T-helper 2 cell treated with Interferon-gamma antibody and Interleukin-4, amounts not matched to agents 5 μg/mL and 100 μg/mL, for 36 hours (primary cell): ENCODE data around the gene YY1AP1.
"Not testable (repeated sequence)": the region's sequence is repeated elsewhere in the genome, so short reads cannot be mapped to it uniquely, and the experiment has no call there.

Source experiments
- DNase-seq: peaks from one replicate; pipeline ENCODE4 v3.0.0; 2021; ENCODE audit warnings: low spot score
- H3K27ac Mint-ChIP-seq: one replicate; pipeline ENCODE4 v1.8.0; 2021; ENCODE audit warnings: mild to moderate bottlenecking, mixed read lengths
- H3K27me3 Mint-ChIP-seq: one replicate; pipeline ENCODE4 v1.8.0; 2021; ENCODE audit warnings: low read depth, mixed read lengths
- H3K36me3 Mint-ChIP-seq: one replicate; pipeline ENCODE4 v1.8.0; 2021; ENCODE audit warnings: low read depth, mixed read lengths
- H3K4me1 Mint-ChIP-seq: one replicate; pipeline ENCODE4 v1.8.0; 2021; ENCODE audit warnings: low read depth, mixed read lengths
- H3K4me3 Mint-ChIP-seq: one replicate; pipeline ENCODE4 v1.8.0; 2022; ENCODE audit warnings: mild to moderate bottlenecking, moderate library complexity, mixed read lengths
- H3K9me3 Mint-ChIP-seq: one replicate; pipeline ENCODE4 v1.8.0; 2021; ENCODE audit warnings: mixed read lengths

YY1AP1 gene, protein sequence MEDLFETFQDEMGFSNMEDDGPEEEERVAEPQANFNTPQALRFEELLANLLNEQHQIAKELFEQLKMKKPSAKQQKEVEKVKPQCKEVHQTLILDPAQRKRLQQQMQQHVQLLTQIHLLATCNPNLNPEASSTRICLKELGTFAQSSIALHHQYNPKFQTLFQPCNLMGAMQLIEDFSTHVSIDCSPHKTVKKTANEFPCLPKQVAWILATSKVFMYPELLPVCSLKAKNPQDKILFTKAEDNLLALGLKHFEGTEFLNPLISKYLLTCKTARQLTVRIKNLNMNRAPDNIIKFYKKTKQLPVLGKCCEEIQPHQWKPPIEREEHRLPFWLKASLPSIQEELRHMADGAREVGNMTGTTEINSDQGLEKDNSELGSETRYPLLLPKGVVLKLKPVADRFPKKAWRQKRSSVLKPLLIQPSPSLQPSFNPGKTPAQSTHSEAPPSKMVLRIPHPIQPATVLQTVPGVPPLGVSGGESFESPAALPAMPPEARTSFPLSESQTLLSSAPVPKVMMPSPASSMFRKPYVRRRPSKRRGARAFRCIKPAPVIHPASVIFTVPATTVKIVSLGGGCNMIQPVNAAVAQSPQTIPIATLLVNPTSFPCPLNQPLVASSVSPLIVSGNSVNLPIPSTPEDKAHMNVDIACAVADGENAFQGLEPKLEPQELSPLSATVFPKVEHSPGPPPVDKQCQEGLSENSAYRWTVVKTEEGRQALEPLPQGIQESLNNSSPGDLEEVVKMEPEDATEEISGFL

GRCh38 chr1:155688324-155689080, at the start of gene YY1AP1:
Gene YY1AP1 (minus strand): TSS chr1:155688774. CDS start chr1:155680436, 8,338 bp downstream.
- Mint-ChIP-seq H3K36me3 (peaks cover 51% of the 10 kb centered on the region), H3K27ac (peak within 1 kb of the TSS; percentile 98), H3K4me3 (peak within 1 kb of the TSS; percentile 98), H3K9me3 (peaks cover 10% of the 10 kb centered on the region), H3K27me3 (no peaks in the 10 kb centered on the region), H3K4me1 (peaks cover 48% of the 10 kb centered on the region)
- DNase-seq: peak; percentile 90

- H3K4me3 Mint-ChIP-seq: no peak overlapping the region
- no peak overlapping the region for H3K27ac Mint-ChIP-seq
- H3K4me1 Mint-ChIP-seq: no peaks in the 10 kb centered on the region
- DNase-seq: peak; percentile 8
- H3K9me3 Mint-ChIP-seq: no peaks in the 10 kb centered on the region
- H3K36me3 Mint-ChIP-seq: peaks cover 31% of the 10 kb centered on the region
- no peaks in the 10 kb centered on the region for H3K27me3 Mint-ChIP-seq
Measured at GRCh38 chr1:155729031-155729898, 40.7 kb upstream of the YY1AP1 start.

- H3K9me3 Mint-ChIP-seq: no peaks in the 10 kb centered on the region
- peaks cover 14% of the 10 kb centered on the region for H3K36me3 Mint-ChIP-seq
- no peak overlapping the region for H3K27ac Mint-ChIP-seq
- H3K4me3 Mint-ChIP-seq: no peak overlapping the region
- no peaks in the 10 kb centered on the region for H3K27me3 Mint-ChIP-seq
- H3K4me1 Mint-ChIP-seq: no peaks in the 10 kb centered on the region
- DNase-seq: no peak
Measured at GRCh38 chr1:155725142-155725541, 36.6 kb upstream of the YY1AP1 start.

DNA sequence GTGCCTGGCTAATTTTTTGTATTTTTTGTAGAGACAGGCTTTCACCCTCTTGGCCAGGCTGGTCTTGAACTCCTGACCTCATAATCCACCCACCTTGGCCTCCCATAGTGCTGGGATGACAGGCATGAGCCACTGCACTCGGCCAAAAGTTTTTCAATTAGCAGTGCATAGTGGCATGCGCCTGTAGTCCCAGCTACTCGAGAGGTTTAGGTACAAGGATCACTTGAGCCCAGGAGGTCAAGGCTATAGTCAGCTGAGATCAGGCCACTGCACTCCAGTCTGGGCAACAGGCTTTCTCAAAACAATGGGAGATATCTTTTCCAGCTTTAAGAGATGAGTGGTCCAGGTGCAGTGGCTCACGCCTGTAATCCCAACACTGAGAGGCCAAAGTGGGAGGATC, 31.1 kb upstream of the YY1AP1 start:
- Mint-ChIP-seq H3K27me3 (no peaks in the 10 kb centered on the region), H3K9me3 (no peaks in the 10 kb centered on the region), H3K4me3 (no peak overlapping the region), H3K27ac (no peak overlapping the region), H3K4me1 (peaks cover 13% of the 10 kb centered on the region), H3K36me3 (peaks cover 23% of the 10 kb centered on the region)
- DNase-seq: no peak

GRCh38 chr1:155718524-155719115, 30.0 kb upstream of the YY1AP1 start:
- peaks cover 15% of the 10 kb centered on the region for H3K4me1 Mint-ChIP-seq
- H3K27ac Mint-ChIP-seq: not testable (repeated sequence)

DNA sequence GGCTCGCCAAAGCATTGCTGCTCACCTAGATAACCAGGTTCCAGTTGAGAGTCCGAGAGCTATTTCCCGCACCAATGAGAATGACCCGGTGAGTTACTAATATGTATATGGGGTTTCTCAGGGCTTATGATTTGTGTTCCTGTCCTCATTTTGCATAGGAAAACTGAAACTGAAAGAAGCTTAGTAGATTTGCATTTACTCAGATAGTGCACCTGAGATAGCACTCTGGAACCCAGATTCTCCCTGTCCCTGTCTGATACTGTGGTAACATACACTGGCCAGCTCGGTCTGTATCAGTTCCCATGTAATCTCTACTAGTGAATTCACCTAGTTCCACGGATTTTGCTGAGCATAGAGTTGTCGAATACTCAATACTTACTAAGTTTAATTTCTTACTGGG, 28.5 kb upstream of the YY1AP1 start:
- no peak for DNase-seq
- H3K4me1 Mint-ChIP-seq: peaks cover 18% of the 10 kb centered on the region
- H3K9me3 Mint-ChIP-seq: no peaks in the 10 kb centered on the region
- H3K36me3 Mint-ChIP-seq: peaks cover 36% of the 10 kb centered on the region
- H3K27ac Mint-ChIP-seq: peak overlapping the region; percentile 41
- no peaks in the 10 kb centered on the region for H3K27me3 Mint-ChIP-seq
- no peak overlapping the region for H3K4me3 Mint-ChIP-seq

More at GRCh38 chr1:155718524-155719115, 30.0 kb upstream of the YY1AP1 start:
- not testable (repeated sequence) for H3K27me3 Mint-ChIP-seq, H3K4me3 Mint-ChIP-seq, DNase-seq, H3K9me3 Mint-ChIP-seq
- peaks cover 26% of the 10 kb centered on the region for H3K36me3 Mint-ChIP-seq

DNA sequence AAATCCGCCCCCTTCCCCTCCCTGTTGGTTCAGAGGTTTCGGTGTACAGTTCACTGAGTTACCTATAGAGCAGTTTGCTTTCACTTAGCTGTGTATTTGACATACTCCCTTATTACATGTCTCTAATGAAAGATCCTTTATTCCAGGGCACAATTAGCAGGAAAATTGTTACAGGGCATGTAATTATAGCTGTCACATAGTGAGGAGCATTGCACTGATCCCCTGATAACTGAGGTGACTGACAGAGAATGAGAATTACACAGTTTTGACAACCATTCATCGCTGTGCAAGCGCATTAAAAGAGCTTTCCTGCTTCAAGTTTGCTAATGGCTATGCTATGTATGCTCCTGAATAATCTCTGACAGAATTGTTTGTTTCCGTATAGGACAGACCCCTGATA, 27.2 kb upstream of the YY1AP1 start:
- Mint-ChIP-seq H3K4me3 (no peak overlapping the region), H3K27ac (peak overlapping the region; percentile 50), H3K9me3 (no peaks in the 10 kb centered on the region), H3K36me3 (peaks cover 38% of the 10 kb centered on the region), H3K27me3 (no peaks in the 10 kb centered on the region), H3K4me1 (peaks cover 19% of the 10 kb centered on the region)
- DNase-seq: no peak

GRCh38 chr1:155715056-155715455, 26.5 kb upstream of the YY1AP1 start:
- peaks cover 19% of the 10 kb centered on the region for H3K4me1 Mint-ChIP-seq
- not testable (repeated sequence) for H3K4me3 Mint-ChIP-seq, H3K9me3 Mint-ChIP-seq, DNase-seq, H3K27me3 Mint-ChIP-seq, H3K27ac Mint-ChIP-seq
- peaks cover 39% of the 10 kb centered on the region for H3K36me3 Mint-ChIP-seq

GRCh38 chr1:155713075-155713474, 24.5 kb upstream of the YY1AP1 start:
- Mint-ChIP-seq H3K27ac (no peak overlapping the region), H3K4me3 (no peak overlapping the region), H3K36me3 (peaks cover 41% of the 10 kb centered on the region), H3K9me3 (peaks cover 3% of the 10 kb centered on the region), H3K4me1 (peaks cover 19% of the 10 kb centered on the region), H3K27me3 (no peaks in the 10 kb centered on the region)
- no peak for DNase-seq

GRCh38 chr1:155712636-155713035, 24.1 kb upstream of the YY1AP1 start:
- not testable (repeated sequence) for DNase-seq, H3K27me3 Mint-ChIP-seq, H3K4me3 Mint-ChIP-seq, H3K27ac Mint-ChIP-seq, H3K9me3 Mint-ChIP-seq
- H3K4me1 Mint-ChIP-seq: peaks cover 24% of the 10 kb centered on the region
- H3K36me3 Mint-ChIP-seq: peaks cover 41% of the 10 kb centered on the region

DNA sequence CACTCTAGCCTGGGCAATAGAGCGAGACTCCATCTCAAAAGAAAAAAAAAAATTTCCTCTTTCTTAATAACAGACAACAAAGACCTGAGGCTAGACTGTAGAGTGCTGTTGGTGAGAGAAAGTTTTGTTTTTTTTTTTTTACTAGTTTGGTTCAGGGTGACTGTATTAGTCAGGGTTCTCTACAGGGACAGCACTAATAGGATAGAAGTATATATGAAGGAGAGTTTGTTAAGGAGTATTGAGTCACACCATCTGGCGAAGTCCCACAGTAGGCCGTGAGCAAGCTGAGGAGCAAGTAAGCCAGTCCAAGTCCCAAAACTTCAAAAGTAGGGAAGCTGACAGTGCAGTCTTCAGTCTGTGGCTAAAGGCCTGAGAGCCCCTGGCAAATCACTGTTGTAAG, 22.9 kb upstream of the YY1AP1 start:
- H3K4me3 Mint-ChIP-seq, H3K27me3 Mint-ChIP-seq: not testable (repeated sequence)

DNA sequence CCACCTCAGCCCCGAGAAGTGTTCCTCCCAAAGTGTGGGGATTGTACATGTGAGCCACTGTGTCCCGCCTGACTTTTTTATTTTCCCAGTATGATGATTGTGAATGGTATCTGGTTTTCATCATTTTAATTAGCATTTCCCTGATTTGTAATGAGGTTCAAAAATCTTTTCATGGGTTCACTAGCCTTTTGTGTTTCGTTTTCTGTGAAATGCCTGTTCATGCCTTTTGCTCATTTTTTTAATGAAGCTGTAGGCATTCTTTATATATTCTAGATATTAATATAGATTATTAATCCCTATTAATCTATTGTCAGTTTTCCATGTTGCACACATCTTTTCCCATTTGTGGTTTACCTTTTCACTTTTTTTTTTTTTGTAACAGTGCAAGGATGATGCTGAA, 20.8 kb upstream of the YY1AP1 start:
- no peak for DNase-seq
- Mint-ChIP-seq H3K9me3 (peaks cover 3% of the 10 kb centered on the region), H3K27me3 (no peaks in the 10 kb centered on the region), H3K27ac (no peak overlapping the region), H3K4me3 (no peak overlapping the region), H3K36me3 (peaks cover 33% of the 10 kb centered on the region), H3K4me1 (peaks cover 16% of the 10 kb centered on the region)

More for the DNA sequence above, 22.9 kb upstream of the YY1AP1 start:
- H3K27ac Mint-ChIP-seq, H3K9me3 Mint-ChIP-seq, DNase-seq: not testable (repeated sequence)
- peaks cover 20% of the 10 kb centered on the region for H3K4me1 Mint-ChIP-seq
- H3K36me3 Mint-ChIP-seq: peaks cover 36% of the 10 kb centered on the region

DNA sequence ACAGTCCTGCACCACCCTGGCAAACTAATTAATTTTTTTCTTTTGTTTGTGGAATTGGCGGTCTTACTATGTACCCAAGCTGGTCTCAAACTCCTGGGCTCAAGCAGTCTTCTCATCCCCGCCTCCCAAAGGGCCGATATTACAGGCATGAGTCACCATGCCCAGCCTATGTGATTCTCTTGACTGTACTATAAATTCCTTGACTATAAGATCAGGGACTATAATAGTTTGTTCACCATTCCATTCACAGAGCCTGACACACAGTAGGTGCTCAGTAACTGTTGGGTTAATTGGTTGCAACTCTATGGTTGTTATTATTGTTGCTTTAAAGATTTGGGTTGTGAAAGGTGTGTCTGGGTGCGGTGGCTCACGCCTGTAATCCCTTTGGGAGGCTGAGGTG, 17.6 kb upstream of the YY1AP1 start:
- H3K9me3 Mint-ChIP-seq: peaks cover 3% of the 10 kb centered on the region
- no peaks in the 10 kb centered on the region for H3K27me3 Mint-ChIP-seq

More for the DNA sequence above, 17.6 kb upstream of the YY1AP1 start:
- Mint-ChIP-seq H3K4me3 (no peak overlapping the region), H3K4me1 (peaks cover 9% of the 10 kb centered on the region), H3K36me3 (peaks cover 17% of the 10 kb centered on the region), H3K27ac (no peak overlapping the region)
- DNase-seq: no peak
